PC-9 (cell line): Measurements from ENCODE around the gene ZDHHC14. TPM values are rescaled to one million over a fixed set of nuclear protein-coding genes. Genes with fewer than 3 reads are reported as not detected.

Experiments used
- BruUV-seq: library from RNA; stranded (reverse); fragments of 400-500 nt; replicated peaks from 2 replicates; lab custom pipeline; 2021; lab: Mats Ljungman, UMichigan
- CTCF ChIA-PET: fragments of 300-600 bp; sonication (Branson Sonifier 250); formaldehyde crosslinking; loops from one replicate; lab custom pipeline; 2022; ENCODE audit warnings: antibody characterized with exemption; lab: Charles Lee
- POLR2A ChIA-PET: fragments of 300-600 bp; sonication (Branson Sonifier 250); formaldehyde crosslinking; loops from one replicate; lab custom pipeline; 2022; ENCODE audit warnings: antibody characterized with exemption; ENCODE audit not compliant: unreplicated experiment; lab: Charles Lee
- DNase-seq, 2 experiments: peaks; one replicate each; pipeline versions ENCODE4 v3.0.0 to v3.0.0-alpha.2; 2015 to 2022; ENCODE audit warnings: mixed read lengths in 1 of 2
- H2AFZ ChIP-seq: fragments of 200-600 bp; sonication (generic); 2 replicates; pipeline ENCODE4 v1.8.1; 2017; ENCODE audit warnings: antibody characterized with exemption
- H3F3A ChIP-seq: fragments of 200-600 bp; sonication (generic); 2 replicates; pipeline ENCODE4 v1.8.1; 2017; ENCODE audit warnings: antibody characterized with exemption, mild to moderate bottlenecking, low read depth; ENCODE audit not compliant: insufficient read depth
- H3K27ac ChIP-seq: fragments of 200-600 bp; sonication (generic); 2 replicates; pipeline ENCODE4 v1.6.1; 2016; ENCODE audit warnings: mixed run types
- H3K27me3 ChIP-seq: fragments of 200-600 bp; sonication (generic); 2 replicates; pipeline ENCODE4 v1.6.1; 2016; ENCODE audit warnings: low read depth, mixed run types; ENCODE audit not compliant: insufficient read depth
- H3K36me3 ChIP-seq: fragments of 200-600 bp; sonication (generic); 2 replicates; pipeline ENCODE4 v1.6.1; 2016; ENCODE audit warnings: low read depth, mixed run types
- H3K4me1 ChIP-seq: fragments of 200-600 bp; sonication (generic); replicated peaks from 2 replicates; pipeline ENCODE4 v1.6.1; 2016; ENCODE audit warnings: mixed run types; ENCODE audit not compliant: insufficient read depth
- H3K4me2 ChIP-seq: fragments of 200-600 bp; sonication (generic); 2 replicates; pipeline ENCODE4 v1.6.1; 2017; ENCODE audit warnings: mixed run types
- H3K4me3 ChIP-seq: fragments of 200-600 bp; sonication (generic); 2 replicates; pipeline ENCODE4 v1.6.1; 2016; ENCODE audit warnings: mixed run types
- H3K79me2 ChIP-seq: fragments of 200-600 bp; sonication (generic); 2 replicates; pipeline ENCODE4 v1.6.1; 2017; ENCODE audit warnings: low read depth, mixed run types
- H3K9me2 ChIP-seq: fragments of 200-600 bp; sonication (generic); 2 replicates; pipeline ENCODE4 v1.8.1; 2017; ENCODE audit warnings: mild to moderate bottlenecking; ENCODE audit not compliant: insufficient read depth
- H3K9me3 ChIP-seq: fragments of 200-600 bp; sonication (generic); 2 replicates; pipeline ENCODE4 v1.8.1; 2016; ENCODE audit warnings: low read depth; ENCODE audit not compliant: insufficient read depth
- H4K20me1 ChIP-seq: fragments of 200-600 bp; sonication (generic); 2 replicates; pipeline ENCODE4 v1.8.1; 2017; ENCODE audit not compliant: insufficient read depth
- EZH2 ChIP-seq: fragments of 200-600 bp; sonication (generic); IDR thresholded peaks from 2 replicates; pipeline ENCODE4 v1.8.0; 2017; ENCODE audit warnings: antibody characterized with exemption, low read depth
- intact Hi-C: fragments of 100-400 bp; cut with micrococcal nuclease; formaldehyde crosslinking; loops from one replicate; pipeline ENCODE4 v1.10.0; 2022; ENCODE audit not compliant: unreplicated experiment
- total RNA-seq: library from RNA; stranded (reverse); gene quantifications from 2 replicates; pipeline ENCODE4 v1.2.3, GENCODE V29; 2021
- TF ChIP-seq, protein P1 (sequence below): fragments of 200-600 bp; sonication (generic); conservative IDR thresholded peaks from 2 replicates; pipeline ENCODE4 v1.6.1; 2017; ENCODE audit warnings: mixed run types, antibody characterized with exemption, mild to moderate bottlenecking, moderate library complexity

Gene ZDHHC14
- total RNA-seq, 1 experiment from 2014 or later: 5.6 TPM

DNA sequence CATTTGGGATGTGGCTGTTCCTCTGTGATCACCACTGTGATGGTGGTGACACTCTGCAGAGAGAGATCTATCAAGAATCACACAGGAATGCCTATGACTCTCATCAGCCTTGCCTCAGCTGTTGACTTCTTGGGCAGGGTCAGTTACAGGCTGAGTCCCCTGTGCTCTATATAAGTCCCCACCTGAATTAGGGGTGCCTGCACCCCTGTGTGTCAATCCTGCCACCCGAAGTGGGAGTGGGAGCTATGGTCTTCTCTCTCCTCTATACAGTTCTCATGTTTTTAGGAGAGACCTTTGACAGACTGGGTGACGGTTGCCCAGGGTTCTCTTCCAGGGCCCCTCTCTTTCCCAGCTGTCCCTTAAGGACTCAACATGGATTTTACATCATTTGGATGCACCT, 173.8 kb downstream of the ZDHHC14 start:
- no peaks in the 10 kb centered on the region for H3K27me3 ChIP-seq
- H3K4me1 ChIP-seq: peaks cover 39% of the 10 kb centered on the region
- no peak overlapping the region for H3K4me3 ChIP-seq
- POLR2A ChIA-PET: no interaction called here
- H3K27ac ChIP-seq: no peak overlapping the region
- H3K9me3 ChIP-seq: no peaks in the 10 kb centered on the region
- no peak overlapping the region for H2AFZ ChIP-seq
- H3K36me3 ChIP-seq: no peaks in the 10 kb centered on the region
- H3K79me2 ChIP-seq: no peaks in the 10 kb centered on the region
- TF ChIP-seq EZH2: no peak
- TF ChIP-seq, protein P1, sequence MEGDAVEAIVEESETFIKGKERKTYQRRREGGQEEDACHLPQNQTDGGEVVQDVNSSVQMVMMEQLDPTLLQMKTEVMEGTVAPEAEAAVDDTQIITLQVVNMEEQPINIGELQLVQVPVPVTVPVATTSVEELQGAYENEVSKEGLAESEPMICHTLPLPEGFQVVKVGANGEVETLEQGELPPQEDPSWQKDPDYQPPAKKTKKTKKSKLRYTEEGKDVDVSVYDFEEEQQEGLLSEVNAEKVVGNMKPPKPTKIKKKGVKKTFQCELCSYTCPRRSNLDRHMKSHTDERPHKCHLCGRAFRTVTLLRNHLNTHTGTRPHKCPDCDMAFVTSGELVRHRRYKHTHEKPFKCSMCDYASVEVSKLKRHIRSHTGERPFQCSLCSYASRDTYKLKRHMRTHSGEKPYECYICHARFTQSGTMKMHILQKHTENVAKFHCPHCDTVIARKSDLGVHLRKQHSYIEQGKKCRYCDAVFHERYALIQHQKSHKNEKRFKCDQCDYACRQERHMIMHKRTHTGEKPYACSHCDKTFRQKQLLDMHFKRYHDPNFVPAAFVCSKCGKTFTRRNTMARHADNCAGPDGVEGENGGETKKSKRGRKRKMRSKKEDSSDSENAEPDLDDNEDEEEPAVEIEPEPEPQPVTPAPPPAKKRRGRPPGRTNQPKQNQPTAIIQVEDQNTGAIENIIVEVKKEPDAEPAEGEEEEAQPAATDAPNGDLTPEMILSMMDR: no peak
- no peaks in the 10 kb centered on the region for H4K20me1 ChIP-seq
- no TSS peak for BruUV-seq
- intact Hi-C loops: no loop called here
- DNase-seq: no peak
- CTCF ChIA-PET: interaction anchor here (0.6 kb wide), 1 partner anchor 74 kb away, joined by 3 read pairs; no protein-coding TSS in a partner anchor
- no peaks in the 10 kb centered on the region for H3K9me2 ChIP-seq
- peaks cover 25% of the 10 kb centered on the region for H3F3A ChIP-seq
- no peak overlapping the region for H3K4me2 ChIP-seq

DNA sequence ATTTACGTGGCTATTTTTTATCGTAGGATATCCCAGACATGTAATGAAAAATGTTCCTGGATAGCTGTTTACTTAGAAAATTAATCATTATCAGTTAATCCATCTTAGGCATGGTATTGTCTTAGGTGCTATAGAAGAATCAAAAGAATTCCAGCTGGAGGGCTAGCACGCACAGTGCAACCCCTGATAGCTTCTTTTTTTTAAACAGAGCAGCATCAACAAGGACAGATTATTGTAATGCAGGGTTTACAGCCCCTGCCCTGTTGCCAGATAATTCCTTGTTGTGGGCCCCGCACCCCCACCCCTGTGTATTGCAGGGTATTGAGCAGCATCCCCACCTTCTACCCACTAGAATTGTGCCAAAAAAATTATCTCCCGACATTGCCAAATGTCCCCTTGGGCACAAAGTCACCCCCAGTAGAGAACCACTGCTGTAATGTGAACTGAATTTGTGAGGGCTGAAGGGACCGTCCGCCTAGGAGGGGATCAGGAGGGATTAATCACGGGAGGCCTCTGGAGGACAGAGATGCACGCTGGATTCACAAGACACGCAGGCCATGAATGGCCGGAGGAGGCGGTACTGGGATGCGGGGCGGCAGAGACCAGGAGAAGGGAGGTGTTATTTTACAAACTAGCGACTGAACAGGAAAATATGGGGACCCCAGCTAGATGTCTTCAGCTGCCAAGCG, 174.6 kb downstream of the ZDHHC14 start:
- no TSS peak for BruUV-seq
- DNase-seq: no peak
- Histone ChIP-seq H3K4me1 (peaks cover 30% of the 10 kb centered on the region), H3F3A (peaks cover 24% of the 10 kb centered on the region), H2AFZ (no peak overlapping the region), H3K9me2 (no peaks in the 10 kb centered on the region), H3K79me2 (no peaks in the 10 kb centered on the region), H3K9me3 (no peaks in the 10 kb centered on the region), H3K4me3 (no peak overlapping the region), H4K20me1 (no peaks in the 10 kb centered on the region), H3K4me2 (no peak overlapping the region), H3K27me3 (no peaks in the 10 kb centered on the region), H3K36me3 (no peaks in the 10 kb centered on the region), H3K27ac (no peak overlapping the region)
- TF ChIP-seq, protein P1: no peak
- TF ChIP-seq EZH2: no peak
- ChIA-PET POLR2A (no interaction called here), CTCF (no interaction called here)
- intact Hi-C loops: no loop called here

DNA sequence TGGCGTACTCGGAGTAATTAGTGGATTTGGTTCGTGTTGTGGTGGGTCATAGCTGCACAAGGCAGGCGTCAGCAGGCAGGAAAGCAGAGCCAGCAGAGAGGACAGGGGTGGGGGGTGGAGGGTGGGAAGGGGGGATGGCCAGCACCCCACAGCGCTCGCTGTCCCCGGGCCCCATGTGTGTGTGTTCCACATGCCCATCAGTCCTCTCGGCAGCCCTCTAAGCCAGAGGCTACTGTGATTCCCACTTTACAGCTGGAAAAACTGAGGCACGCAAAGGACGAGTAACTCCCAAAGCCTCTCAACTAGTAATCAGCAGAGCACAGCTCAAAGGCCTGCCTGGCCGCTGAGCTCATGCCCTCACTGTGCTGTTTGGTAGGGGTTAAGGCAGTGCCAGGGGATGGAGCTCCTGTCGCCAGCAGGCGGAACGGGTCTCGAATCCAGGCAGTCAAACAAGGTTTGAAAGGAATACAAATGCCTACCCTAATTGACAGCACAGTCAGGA, 175.2 kb downstream of the ZDHHC14 start:
- Histone ChIP-seq H3K9me2 (no peaks in the 10 kb centered on the region), H3K79me2 (no peaks in the 10 kb centered on the region)

More for the DNA sequence above, 175.2 kb downstream of the ZDHHC14 start:
- ChIA-PET POLR2A (no interaction called here), CTCF (no interaction called here)
- intact Hi-C loops: no loop called here
- TF ChIP-seq, protein P1: no peak
- no peak for TF ChIP-seq EZH2
- Histone ChIP-seq H3K9me3 (no peaks in the 10 kb centered on the region), H3K36me3 (no peaks in the 10 kb centered on the region), H2AFZ (no peak overlapping the region), H3F3A (peaks cover 18% of the 10 kb centered on the region), H3K27me3 (no peaks in the 10 kb centered on the region), H3K4me3 (no peak overlapping the region), H4K20me1 (no peaks in the 10 kb centered on the region), H3K27ac (no peak overlapping the region), H3K4me1 (peaks cover 24% of the 10 kb centered on the region), H3K4me2 (no peak overlapping the region)
- no peak for DNase-seq
- BruUV-seq: no TSS peak
